HG02885 (cell line): Measurements from ENCODE around the gene TM4SF18.

Experiments
- ATAC-seq: cut with Tn5 transposase; IDR thresholded peaks from one replicate; pipeline ENCODE4 v1.9.1; 2021; ENCODE audit warnings: mild to moderate bottlenecking; ENCODE audit not compliant: unreplicated experiment, poor library complexity

Gene TM4SF18

GRCh38 chr3:149331396-149331795 is 2.0 kb downstream of the TM4SF18 start:
- no peak for ATAC-seq

- ATAC-seq, result no peak
These were observed 2.7 kb downstream of the TM4SF18 start for GRCh38 chr3:149330609-149331331.

GRCh38 chr3:149327156-149327555 is 6.3 kb downstream of the TM4SF18 start:
- no peak for ATAC-seq

- ATAC-seq, result no peak
These were observed 7.9 kb downstream of the TM4SF18 start for GRCh38 chr3:149325581-149325980.

- no peak for ATAC-seq
These were observed 9.1 kb downstream of the TM4SF18 start for GRCh38 chr3:149324332-149324731.

- ATAC-seq, result no peak
These were observed 11.8 kb downstream of the TM4SF18 start for GRCh38 chr3:149321640-149322039.

GRCh38 chr3:149321136-149321535 is 12.3 kb downstream of the TM4SF18 start:
- no peak for ATAC-seq

GRCh38 chr3:149319750-149320149 is 13.7 kb downstream of the TM4SF18 start:
- no peak for ATAC-seq

- no peak for ATAC-seq
These were observed 16.4 kb downstream of the TM4SF18 start for GRCh38 chr3:149317072-149317471.

- ATAC-seq, result no peak
These were observed 17.0 kb downstream of the TM4SF18 start for GRCh38 chr3:149316437-149316836.

- ATAC-seq, result no peak
These were observed 17.7 kb downstream of the TM4SF18 start for GRCh38 chr3:149315694-149316093.

- ATAC-seq, result no peak
These were observed 18.4 kb downstream of the TM4SF18 start for GRCh38 chr3:149314807-149315578.

GRCh38 chr3:149313542-149313941 is 19.9 kb downstream of the TM4SF18 start:
- no peak for ATAC-seq

- no peak for ATAC-seq
These were observed 22.5 kb downstream of the TM4SF18 start for GRCh38 chr3:149310796-149311534.

GRCh38 chr3:149307435-149307783 is 26.0 kb downstream of the TM4SF18 start:
- no peak for ATAC-seq

- ATAC-seq, result no peak
These were observed 26.5 kb downstream of the TM4SF18 start for GRCh38 chr3:149306751-149307434.

- no peak for ATAC-seq
These were observed 28.1 kb downstream of the TM4SF18 start for GRCh38 chr3:149305376-149305775.

GRCh38 chr3:149299938-149300801 is 33.3 kb downstream of the TM4SF18 start:
- no peak for ATAC-seq

GRCh38 chr3:149296972-149297371 is 36.5 kb downstream of the TM4SF18 start:
- ATAC-seq, result no peak

- ATAC-seq, result no peak
These were observed 40.8 kb downstream of the TM4SF18 start for GRCh38 chr3:149292666-149293065.
